Peyer's patch (tissue), 4 donors: ENCODE results near the gene SUPT20HL2. TPM values are rescaled to one million over a fixed set of nuclear protein-coding genes. Genes with fewer than 3 reads are reported as not detected.

Source experiments
- DNase-seq, 3 donors: peaks; one replicate each; pipeline ENCODE4 v3.0.0-alpha.2; 2017 to 2019
- H3K27ac ChIP-seq, 4 donors: fragments of 200-600 bp; sonication (generic); one replicate each; pipeline ENCODE4 v1.5.1; 2016 to 2019
- H3K27me3 ChIP-seq, 2 donors: fragments of 200-600 bp; sonication (generic); one replicate each; pipeline ENCODE4 v1.5.1; 2019
- H3K36me3 ChIP-seq, 3 donors: fragments of 200-600 bp; sonication (generic); one replicate each; pipeline ENCODE4 v1.5.1; 2016 to 2019
- H3K4me1 ChIP-seq, 4 donors: fragments of 200-600 bp; sonication (generic); one replicate each; pipeline ENCODE4 v1.5.1; 2016 to 2019
- H3K4me3 ChIP-seq, 4 donors: fragments of 200-600 bp; sonication (generic); 1 replicate in 3 of 4; 2 replicates in 1 of 4; pipeline ENCODE4 v1.5.1; 2016 to 2019; ENCODE audit warnings: mild to moderate bottlenecking in 1 of 4
- H3K9me3 ChIP-seq, 4 donors: fragments of 200-600 bp; sonication (generic); one replicate each; pipeline ENCODE4 v1.5.1; 2016 to 2019; ENCODE audit warnings: mild to moderate bottlenecking in 1 of 4
- POLR2A ChIP-seq, 2 donors: fragments of 450-650 bp; IDR thresholded peaks; one replicate each; pipeline ENCODE4 v1.5.1; 2017; ENCODE audit warnings: antibody characterized with exemption in 2 of 2, mild to moderate bottlenecking in 2 of 2, moderate library complexity in 2 of 2
- total RNA-seq, 4 donors: library from RNA; depleted of rRNA; stranded (reverse); fragments of >200 nt; gene quantifications; one replicate each; pipeline ENCODE4 v1.1.0, GENCODE V29; 2016
- TF ChIP-seq, protein P1 (sequence below), 6 experiments: fragments of 450-650 bp in 4 of 6; fragments of 200-600 bp in 2 of 6; sonication (generic) in 1 of 6; IDR thresholded peaks; one replicate each; pipeline ENCODE4 v1.5.1; 2017 to 2019; ENCODE audit warnings: antibody characterized with exemption in 6 of 6, mild to moderate bottlenecking in 3 of 6, moderate library complexity in 1 of 6

SUPT20HL2 gene
- total RNA-seq, 4 donors from 2014 or later, result not detected

DNA sequence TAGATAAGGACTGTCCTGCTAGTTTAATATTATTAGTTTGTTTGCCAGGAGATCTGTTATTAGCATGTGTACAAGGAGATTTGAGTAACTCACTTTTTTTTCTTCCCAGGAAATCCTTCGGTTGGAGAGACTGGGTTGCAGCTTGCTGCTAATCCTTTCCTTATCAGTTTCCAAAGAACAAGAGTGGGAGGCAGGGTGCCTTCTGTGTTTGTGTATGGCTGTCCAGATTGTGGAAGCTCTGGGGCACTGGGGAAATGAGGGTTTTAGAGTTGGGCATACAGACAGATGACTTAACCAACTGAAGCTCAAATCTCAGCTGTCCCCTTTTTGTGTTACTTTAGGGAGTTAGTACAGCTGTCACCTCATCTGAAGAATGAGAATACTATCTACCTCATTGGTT, 34.0 kb upstream of the SUPT20HL2 start:
- Histone ChIP-seq H3K9me3 (no peaks in the 10 kb centered on the region), H3K4me1 (no peaks in the 10 kb centered on the region), H3K36me3 (no peaks in the 10 kb centered on the region), H3K4me3 (no peak overlapping the region), H3K27me3 (no peaks in the 10 kb centered on the region), H3K27ac (no peak overlapping the region)
- TF ChIP-seq, protein P1, sequence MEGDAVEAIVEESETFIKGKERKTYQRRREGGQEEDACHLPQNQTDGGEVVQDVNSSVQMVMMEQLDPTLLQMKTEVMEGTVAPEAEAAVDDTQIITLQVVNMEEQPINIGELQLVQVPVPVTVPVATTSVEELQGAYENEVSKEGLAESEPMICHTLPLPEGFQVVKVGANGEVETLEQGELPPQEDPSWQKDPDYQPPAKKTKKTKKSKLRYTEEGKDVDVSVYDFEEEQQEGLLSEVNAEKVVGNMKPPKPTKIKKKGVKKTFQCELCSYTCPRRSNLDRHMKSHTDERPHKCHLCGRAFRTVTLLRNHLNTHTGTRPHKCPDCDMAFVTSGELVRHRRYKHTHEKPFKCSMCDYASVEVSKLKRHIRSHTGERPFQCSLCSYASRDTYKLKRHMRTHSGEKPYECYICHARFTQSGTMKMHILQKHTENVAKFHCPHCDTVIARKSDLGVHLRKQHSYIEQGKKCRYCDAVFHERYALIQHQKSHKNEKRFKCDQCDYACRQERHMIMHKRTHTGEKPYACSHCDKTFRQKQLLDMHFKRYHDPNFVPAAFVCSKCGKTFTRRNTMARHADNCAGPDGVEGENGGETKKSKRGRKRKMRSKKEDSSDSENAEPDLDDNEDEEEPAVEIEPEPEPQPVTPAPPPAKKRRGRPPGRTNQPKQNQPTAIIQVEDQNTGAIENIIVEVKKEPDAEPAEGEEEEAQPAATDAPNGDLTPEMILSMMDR (IDR thresholded peaks at IDR 0.05), result no peak
- no peak for TF ChIP-seq POLR2A (IDR thresholded peaks at IDR 0.05)
- no peak for DNase-seq

DNA sequence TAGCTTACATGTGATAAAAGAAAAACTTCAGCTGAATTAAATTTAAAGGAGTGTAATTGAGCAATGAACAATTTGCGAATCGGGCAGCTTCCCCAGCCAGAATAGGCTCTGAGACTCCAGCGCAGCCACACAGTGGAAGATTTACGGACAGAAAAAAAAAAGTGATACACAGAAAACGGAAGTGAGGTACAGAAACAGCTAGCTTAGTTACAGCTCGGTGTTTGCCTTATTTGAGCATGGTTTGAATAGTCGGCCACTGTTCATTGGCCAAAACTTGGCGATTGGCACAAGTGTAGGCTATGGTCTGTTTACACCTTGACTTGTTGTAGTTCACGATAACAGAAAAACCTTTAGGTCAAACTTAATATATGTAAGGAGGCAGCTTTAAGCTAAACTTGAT, 29.9 kb upstream of the SUPT20HL2 start:
- Histone ChIP-seq H3K36me3 (no peaks in the 10 kb centered on the region), H3K4me1 (no peaks in the 10 kb centered on the region), H3K4me3 (no peak overlapping the region), H3K27ac (no peak overlapping the region), H3K9me3 (no peaks in the 10 kb centered on the region), H3K27me3 (no peaks in the 10 kb centered on the region)
- DNase-seq, result no peak
- no peak for TF ChIP-seq POLR2A (IDR thresholded peaks at IDR 0.05)
- TF ChIP-seq, protein P1 (IDR thresholded peaks at IDR 0.05), result no peak

DNA sequence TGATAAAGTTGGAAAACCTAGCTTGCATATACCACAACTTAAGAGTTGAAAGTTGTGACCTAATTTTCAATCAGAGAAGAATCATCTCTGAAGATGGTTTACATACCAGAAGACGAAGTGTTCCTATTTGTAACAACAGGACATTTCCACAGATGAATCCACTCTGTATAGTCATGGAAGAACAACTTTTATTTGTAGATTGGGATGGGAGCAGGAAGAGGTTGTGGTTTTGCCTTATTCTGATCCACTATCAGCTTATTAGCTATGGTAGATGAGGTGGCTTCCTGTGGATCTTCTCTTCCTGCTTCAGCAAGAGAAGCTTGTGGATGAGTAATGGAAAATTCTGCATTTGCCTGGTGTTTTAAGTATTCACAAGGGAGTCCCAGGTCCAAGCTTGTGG, 27.9 kb upstream of the SUPT20HL2 start:
- Histone ChIP-seq H3K4me1 (no peaks in the 10 kb centered on the region), H3K4me3 (no peak overlapping the region), H3K9me3 (no peaks in the 10 kb centered on the region), H3K27me3 (no peaks in the 10 kb centered on the region), H3K36me3 (no peaks in the 10 kb centered on the region), H3K27ac (no peak overlapping the region)
- DNase-seq, result no peak
- TF ChIP-seq, protein P1 (IDR thresholded peaks at IDR 0.05), result no peak
- no peak for TF ChIP-seq POLR2A (IDR thresholded peaks at IDR 0.05)

DNA sequence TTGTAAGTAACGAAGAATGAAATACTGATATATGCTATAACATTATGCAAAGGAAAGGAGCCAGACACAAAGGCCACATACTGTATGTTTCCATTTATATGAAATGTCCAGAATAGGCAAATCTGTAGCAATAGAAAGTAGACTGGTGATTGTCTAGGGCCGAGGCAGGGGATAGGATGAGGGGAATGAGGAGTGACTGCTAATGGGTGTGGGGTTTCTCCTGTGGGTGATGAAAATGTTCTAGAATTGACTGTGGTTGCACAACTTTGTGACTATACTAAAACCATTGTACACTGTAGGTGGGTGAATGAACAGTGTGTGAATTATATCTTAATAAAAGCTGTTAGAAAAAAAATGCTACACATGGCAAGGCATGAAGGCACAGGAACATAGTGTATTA, 26.6 kb upstream of the SUPT20HL2 start:
- no peak for DNase-seq
- no peaks in the 10 kb centered on the region for H3K9me3 ChIP-seq
- H3K27ac ChIP-seq, result no peak overlapping the region
- H3K36me3 ChIP-seq, result no peaks in the 10 kb centered on the region
- no peaks in the 10 kb centered on the region for H3K27me3 ChIP-seq
- TF ChIP-seq POLR2A (IDR thresholded peaks at IDR 0.05), result no peak
- TF ChIP-seq, protein P1 (IDR thresholded peaks at IDR 0.05), result no peak
- H3K4me3 ChIP-seq, result no peak overlapping the region
- H3K4me1 ChIP-seq, result no peaks in the 10 kb centered on the region

DNA sequence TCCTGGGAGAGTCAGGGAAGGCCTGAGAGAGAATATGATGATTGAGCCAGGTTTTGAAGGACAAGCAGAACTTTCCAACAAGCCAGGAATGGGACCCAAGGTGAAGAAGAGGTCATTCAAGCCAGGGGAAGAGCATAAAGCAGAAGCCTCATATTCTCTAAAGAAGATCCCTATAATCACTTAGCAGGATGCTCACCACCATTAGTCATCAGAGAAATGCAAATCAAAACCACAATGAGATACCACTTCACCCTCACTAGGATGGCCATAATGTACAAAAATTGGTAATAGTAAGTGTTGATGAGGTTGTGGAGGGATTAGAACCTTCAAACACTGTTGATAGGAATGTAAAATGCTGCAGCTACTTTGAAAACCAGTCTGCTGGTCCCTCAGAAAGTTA, 26.0 kb upstream of the SUPT20HL2 start:
- H3K36me3 ChIP-seq, result no peaks in the 10 kb centered on the region
- no peaks in the 10 kb centered on the region for H3K9me3 ChIP-seq
- no peak for DNase-seq
- H3K4me1 ChIP-seq, result no peaks in the 10 kb centered on the region
- no peak overlapping the region for H3K4me3 ChIP-seq
- TF ChIP-seq POLR2A (IDR thresholded peaks at IDR 0.05), result no peak
- TF ChIP-seq, protein P1 (IDR thresholded peaks at IDR 0.05), result no peak
- no peak overlapping the region for H3K27ac ChIP-seq
- H3K27me3 ChIP-seq, result no peaks in the 10 kb centered on the region

DNA sequence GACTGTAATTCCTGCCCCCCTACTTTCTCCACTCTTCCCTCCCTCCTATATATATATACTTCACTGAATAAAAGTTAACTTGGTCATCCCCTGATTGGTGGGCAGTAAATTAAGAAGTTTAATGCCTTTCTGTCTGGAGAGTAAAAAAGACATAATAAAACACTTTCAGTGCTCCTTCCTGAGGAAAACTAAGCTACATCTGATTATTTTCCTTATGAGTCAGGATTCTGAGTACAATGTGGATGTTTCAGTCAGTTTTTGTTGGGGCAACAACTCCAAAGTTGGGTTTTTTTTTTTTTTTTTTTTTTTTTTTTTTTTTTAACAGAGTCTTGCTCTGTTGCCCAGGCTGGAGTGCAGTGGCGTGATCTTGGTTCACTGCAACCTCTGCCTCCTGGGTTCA, 22.0 kb upstream of the SUPT20HL2 start:
- no peak overlapping the region for H3K27ac ChIP-seq
- no peaks in the 10 kb centered on the region for H3K4me1 ChIP-seq
- DNase-seq, result no peak
- no peaks in the 10 kb centered on the region for H3K36me3 ChIP-seq
- H3K4me3 ChIP-seq, result no peak overlapping the region
- no peaks in the 10 kb centered on the region for H3K27me3 ChIP-seq
- TF ChIP-seq, protein P1 (IDR thresholded peaks at IDR 0.05), result no peak
- TF ChIP-seq POLR2A (IDR thresholded peaks at IDR 0.05), result no peak
- H3K9me3 ChIP-seq, result no peaks in the 10 kb centered on the region
